ENCODE results near the gene LAMB4.

DNA sequence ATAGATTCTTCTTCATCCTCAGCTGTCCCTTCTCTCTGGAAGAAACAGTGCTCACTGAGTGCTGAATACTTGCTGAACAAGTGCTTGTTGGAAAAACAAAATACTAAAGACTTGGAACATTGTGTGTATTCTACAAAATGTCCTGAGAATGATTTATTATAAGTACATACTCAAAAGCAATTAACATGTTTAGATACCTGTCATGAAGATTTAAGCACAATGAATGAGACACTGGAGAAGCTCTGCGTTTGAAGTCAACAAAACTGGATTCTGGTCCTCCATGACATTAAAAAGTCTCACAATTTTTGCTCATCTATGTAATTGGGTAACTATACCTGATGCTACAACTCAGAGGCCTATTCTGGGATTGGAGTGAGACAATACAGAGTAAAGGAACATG is 92.4 kb downstream of the LAMB4 start:
- TF ChIP-seq, protein P1, sequence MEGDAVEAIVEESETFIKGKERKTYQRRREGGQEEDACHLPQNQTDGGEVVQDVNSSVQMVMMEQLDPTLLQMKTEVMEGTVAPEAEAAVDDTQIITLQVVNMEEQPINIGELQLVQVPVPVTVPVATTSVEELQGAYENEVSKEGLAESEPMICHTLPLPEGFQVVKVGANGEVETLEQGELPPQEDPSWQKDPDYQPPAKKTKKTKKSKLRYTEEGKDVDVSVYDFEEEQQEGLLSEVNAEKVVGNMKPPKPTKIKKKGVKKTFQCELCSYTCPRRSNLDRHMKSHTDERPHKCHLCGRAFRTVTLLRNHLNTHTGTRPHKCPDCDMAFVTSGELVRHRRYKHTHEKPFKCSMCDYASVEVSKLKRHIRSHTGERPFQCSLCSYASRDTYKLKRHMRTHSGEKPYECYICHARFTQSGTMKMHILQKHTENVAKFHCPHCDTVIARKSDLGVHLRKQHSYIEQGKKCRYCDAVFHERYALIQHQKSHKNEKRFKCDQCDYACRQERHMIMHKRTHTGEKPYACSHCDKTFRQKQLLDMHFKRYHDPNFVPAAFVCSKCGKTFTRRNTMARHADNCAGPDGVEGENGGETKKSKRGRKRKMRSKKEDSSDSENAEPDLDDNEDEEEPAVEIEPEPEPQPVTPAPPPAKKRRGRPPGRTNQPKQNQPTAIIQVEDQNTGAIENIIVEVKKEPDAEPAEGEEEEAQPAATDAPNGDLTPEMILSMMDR (IDR thresholded peaks at IDR 0.05; ENCODE audit: low read length), result no peak
- TF ChIP-seq EZH2 (optimal IDR thresholded peaks at IDR 0.05; ENCODE audit: low read depth, low read length), result no peak
